A549 (cell line): Measurements from ENCODE around the gene LRP3.

Experiments used
- EP300 ChIP-seq, 2 experiments: fragments of >200 bp; sonication (Bioruptor Twin); formaldehyde crosslinking; IDR thresholded peaks; 2 replicates in 1 of 2; 3 replicates in 1 of 2; pipeline ENCODE4 v1.6.1; 2016 to 2017
- HOXA7 ChIP-seq: fragments of 250-450 bp; sonication (Bioruptor Pico); IDR thresholded peaks from 2 replicates; pipeline ENCODE4 v1.5.0; 2020; ENCODE audit warnings: mild to moderate bottlenecking, moderate library complexity
- JUN ChIP-seq, 2 experiments: fragments of >200 bp; sonication (Bioruptor Twin); formaldehyde crosslinking; IDR thresholded peaks; 2 replicates in 1 of 2; 3 replicates in 1 of 2; pipeline ENCODE4 v1.6.1; 2016 to 2017
- PBX3 ChIP-seq: IDR thresholded peaks from 2 replicates; pipeline ENCODE4 v1.6.1; 2012
- POLR2A ChIP-seq: IDR thresholded peaks from 2 replicates; pipeline ENCODE4 v1.6.1; 2012; ENCODE audit warnings: mild to moderate bottlenecking, low read length
- RAD21 ChIP-seq, 2 experiments: fragments of >200 bp in 1 of 2; sonication (Bioruptor Twin) in 1 of 2; formaldehyde crosslinking in 1 of 2; IDR thresholded peaks in 1 of 2; conservative IDR thresholded peaks in 1 of 2; 2 replicates in 1 of 2; 3 replicates in 1 of 2; pipeline ENCODE4 v1.6.1; 2012 to 2018; ENCODE audit warnings: inconsistent platforms in 1 of 2
- RCOR1 ChIP-seq: fragments of 150-350 bp; IDR thresholded peaks from 2 replicates; pipeline ENCODE4 v1.6.1; 2014; ENCODE audit warnings: antibody characterized with exemption, low read length, low read depth
- TF ChIP-seq, protein P1 (sequence below): fragments of >200 bp; sonication (Bioruptor Twin); formaldehyde crosslinking; IDR thresholded peaks from 3 replicates; pipeline ENCODE4 v1.5.1; 2016
- TF ChIP-seq, protein P2 (sequence below): fragments of 150-350 bp; IDR thresholded peaks from 2 replicates; pipeline ENCODE4 v1.6.1; 2014; ENCODE audit warnings: low read depth, mild to moderate bottlenecking, low read length
- TF ChIP-seq, protein P3 (sequence below): IDR thresholded peaks from 2 replicates; pipeline ENCODE4 v1.6.1; 2012
- TF ChIP-seq, protein P4 (sequence below): fragments of 250-450 bp; sonication (Bioruptor Pico); IDR thresholded peaks from 2 replicates; pipeline ENCODE4 v1.5.0; 2021; ENCODE audit warnings: mild to moderate bottlenecking, moderate library complexity, borderline replicate concordance

DNA sequence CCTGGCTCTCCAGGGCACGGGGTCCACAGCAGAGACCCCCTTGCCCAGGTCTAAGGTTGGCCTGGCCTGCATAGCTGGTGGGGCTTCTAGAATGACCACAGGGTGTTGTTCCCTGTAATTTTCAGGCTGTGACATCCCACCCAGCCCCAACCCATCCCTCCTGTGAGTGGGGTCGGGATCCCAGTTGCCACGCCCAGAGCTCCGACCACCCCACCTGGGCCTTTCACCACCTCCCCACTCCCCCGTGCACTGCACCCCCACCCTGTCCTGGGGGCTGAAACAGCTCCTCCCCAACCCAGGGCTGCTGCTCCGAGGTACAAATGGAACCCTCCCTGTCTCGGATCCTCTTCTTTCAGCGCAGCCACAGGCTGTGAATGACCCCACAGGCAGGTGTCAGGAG lies 40.0 kb downstream of the LRP3 start:
- TF ChIP-seq HOXA7 (CRISPR knock-in tag) (no peak), POLR2A (no peak), JUN (IDR thresholded peaks at IDR 0.05) (no peak), RAD21 (conservative IDR thresholded peaks at IDR 0.05 in 1 of 2, IDR thresholded peaks at IDR 0.05 in 1 of 2) (no peak), RCOR1 (no peak), EP300 (IDR thresholded peaks at IDR 0.05) (no peak), PBX3 (no peak)
- TF ChIP-seq, protein P1, sequence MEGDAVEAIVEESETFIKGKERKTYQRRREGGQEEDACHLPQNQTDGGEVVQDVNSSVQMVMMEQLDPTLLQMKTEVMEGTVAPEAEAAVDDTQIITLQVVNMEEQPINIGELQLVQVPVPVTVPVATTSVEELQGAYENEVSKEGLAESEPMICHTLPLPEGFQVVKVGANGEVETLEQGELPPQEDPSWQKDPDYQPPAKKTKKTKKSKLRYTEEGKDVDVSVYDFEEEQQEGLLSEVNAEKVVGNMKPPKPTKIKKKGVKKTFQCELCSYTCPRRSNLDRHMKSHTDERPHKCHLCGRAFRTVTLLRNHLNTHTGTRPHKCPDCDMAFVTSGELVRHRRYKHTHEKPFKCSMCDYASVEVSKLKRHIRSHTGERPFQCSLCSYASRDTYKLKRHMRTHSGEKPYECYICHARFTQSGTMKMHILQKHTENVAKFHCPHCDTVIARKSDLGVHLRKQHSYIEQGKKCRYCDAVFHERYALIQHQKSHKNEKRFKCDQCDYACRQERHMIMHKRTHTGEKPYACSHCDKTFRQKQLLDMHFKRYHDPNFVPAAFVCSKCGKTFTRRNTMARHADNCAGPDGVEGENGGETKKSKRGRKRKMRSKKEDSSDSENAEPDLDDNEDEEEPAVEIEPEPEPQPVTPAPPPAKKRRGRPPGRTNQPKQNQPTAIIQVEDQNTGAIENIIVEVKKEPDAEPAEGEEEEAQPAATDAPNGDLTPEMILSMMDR: no peak
- TF ChIP-seq, protein P2, sequence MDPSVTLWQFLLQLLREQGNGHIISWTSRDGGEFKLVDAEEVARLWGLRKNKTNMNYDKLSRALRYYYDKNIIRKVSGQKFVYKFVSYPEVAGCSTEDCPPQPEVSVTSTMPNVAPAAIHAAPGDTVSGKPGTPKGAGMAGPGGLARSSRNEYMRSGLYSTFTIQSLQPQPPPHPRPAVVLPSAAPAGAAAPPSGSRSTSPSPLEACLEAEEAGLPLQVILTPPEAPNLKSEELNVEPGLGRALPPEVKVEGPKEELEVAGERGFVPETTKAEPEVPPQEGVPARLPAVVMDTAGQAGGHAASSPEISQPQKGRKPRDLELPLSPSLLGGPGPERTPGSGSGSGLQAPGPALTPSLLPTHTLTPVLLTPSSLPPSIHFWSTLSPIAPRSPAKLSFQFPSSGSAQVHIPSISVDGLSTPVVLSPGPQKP: no peak
- TF ChIP-seq, protein P3, sequence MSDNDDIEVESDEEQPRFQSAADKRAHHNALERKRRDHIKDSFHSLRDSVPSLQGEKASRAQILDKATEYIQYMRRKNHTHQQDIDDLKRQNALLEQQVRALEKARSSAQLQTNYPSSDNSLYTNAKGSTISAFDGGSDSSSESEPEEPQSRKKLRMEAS: no peak
- TF ChIP-seq, protein P4, sequence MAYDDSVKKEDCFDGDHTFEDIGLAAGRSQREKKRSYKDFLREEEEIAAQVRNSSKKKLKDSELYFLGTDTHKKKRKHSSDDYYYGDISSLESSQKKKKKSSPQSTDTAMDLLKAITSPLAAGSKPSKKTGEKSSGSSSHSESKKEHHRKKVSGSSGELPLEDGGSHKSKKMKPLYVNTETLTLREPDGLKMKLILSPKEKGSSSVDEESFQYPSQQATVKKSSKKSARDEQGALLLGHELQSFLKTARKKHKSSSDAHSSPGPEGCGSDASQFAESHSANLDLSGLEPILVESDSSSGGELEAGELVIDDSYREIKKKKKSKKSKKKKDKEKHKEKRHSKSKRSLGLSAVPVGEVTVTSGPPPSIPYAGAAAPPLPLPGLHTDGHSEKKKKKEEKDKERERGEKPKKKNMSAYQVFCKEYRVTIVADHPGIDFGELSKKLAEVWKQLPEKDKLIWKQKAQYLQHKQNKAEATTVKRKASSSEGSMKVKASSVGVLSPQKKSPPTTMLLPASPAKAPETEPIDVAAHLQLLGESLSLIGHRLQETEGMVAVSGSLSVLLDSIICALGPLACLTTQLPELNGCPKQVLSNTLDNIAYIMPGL: no peak
